Mesenchymal stem cell (in vitro differentiated cells and primary cell): Measurements from ENCODE around the gene SEC16A.

ENCODE experiments used
- DNase-seq: peaks from one replicate; pipeline ENCODE4 v3.0.0-alpha.2; 2013
- H2AFZ ChIP-seq: one replicate; pipeline ENCODE4 v1.6.1; 2013; ENCODE audit warnings: low read depth, mild to moderate bottlenecking, control low read depth, inconsistent platforms, low read length, moderate library complexity
- H2AK5ac ChIP-seq: 2 replicates; pipeline ENCODE4 v1.6.1; 2013; ENCODE audit warnings: low read length, moderate library complexity, mild to moderate bottlenecking, inconsistent platforms; ENCODE audit not compliant: severe bottlenecking
- H2BK120ac ChIP-seq: one replicate; pipeline ENCODE4 v1.6.1; 2013; ENCODE audit warnings: low read depth, mild to moderate bottlenecking, inconsistent platforms, low read length, moderate library complexity
- H2BK12ac ChIP-seq, 2 experiments: one replicate each; pipeline ENCODE4 v1.6.1; 2013; ENCODE audit warnings: inconsistent platforms in 2 of 2, low read length in 2 of 2, mild to moderate bottlenecking in 2 of 2, moderate library complexity in 2 of 2, control low read depth in 1 of 2
- H2BK15ac ChIP-seq: one replicate; pipeline ENCODE4 v1.6.1; 2013; ENCODE audit warnings: mild to moderate bottlenecking, low read depth, inconsistent platforms; ENCODE audit not compliant: poor library complexity, severe bottlenecking
- H2BK5ac ChIP-seq: 2 replicates; pipeline ENCODE4 v1.6.1; 2013; ENCODE audit warnings: low read depth, mild to moderate bottlenecking, low read length, control low read depth, inconsistent platforms; ENCODE audit not compliant: poor library complexity, severe bottlenecking
- H3K14ac ChIP-seq, 2 experiments: one replicate each; pipeline ENCODE4 v1.6.1; 2013; ENCODE audit warnings: inconsistent platforms in 2 of 2, low read length in 2 of 2, control low read depth in 1 of 2, mild to moderate bottlenecking in 1 of 2, moderate library complexity in 1 of 2
- H3K18ac ChIP-seq, 2 experiments: one replicate each; pipeline ENCODE4 v1.6.1; 2013; ENCODE audit warnings: inconsistent platforms in 2 of 2, low read length in 2 of 2, control low read depth in 1 of 2, low read depth in 1 of 2, mild to moderate bottlenecking in 1 of 2
- H3K23ac ChIP-seq, 2 experiments: one replicate each; pipeline ENCODE4 v1.6.1; 2013; ENCODE audit warnings: inconsistent platforms in 2 of 2, low read length in 2 of 2, mild to moderate bottlenecking in 2 of 2, moderate library complexity in 2 of 2, control low read depth in 1 of 2
- H3K27ac ChIP-seq: 2 replicates; pipeline ENCODE4 v1.5.1; 2013; ENCODE audit warnings: mild to moderate bottlenecking, moderate library complexity, low read length, control low read depth, inconsistent platforms; ENCODE audit not compliant: poor library complexity, severe bottlenecking
- H3K27me3 ChIP-seq, 2 experiments: 2 replicates each; pipeline versions ENCODE4 v1.6.1 to v1.7.0; 2013; ENCODE audit warnings: low read length in 2 of 2, mild to moderate bottlenecking in 2 of 2, moderate library complexity in 2 of 2, control low read depth in 1 of 2, inconsistent platforms in 1 of 2; ENCODE audit not compliant: control insufficient read depth in 1 of 2, insufficient read depth in 1 of 2
- H3K36me3 ChIP-seq, 2 experiments: 2 replicates each; pipeline versions ENCODE4 v1.6.1 to v1.7.0; 2013; ENCODE audit warnings: low read length in 2 of 2, control low read depth in 1 of 2, inconsistent platforms in 1 of 2, low read depth in 1 of 2, mild to moderate bottlenecking in 1 of 2; ENCODE audit not compliant: insufficient read depth in 2 of 2, control insufficient read depth in 1 of 2
- H3K4ac ChIP-seq, 2 experiments: one replicate each; pipeline ENCODE4 v1.6.1; 2013; ENCODE audit warnings: inconsistent platforms in 2 of 2, low read length in 2 of 2, mild to moderate bottlenecking in 2 of 2, moderate library complexity in 2 of 2, control low read depth in 1 of 2, low read depth in 1 of 2
- H3K4me1 ChIP-seq: 2 replicates; pipeline ENCODE4 v1.6.1; 2013; ENCODE audit warnings: low read depth, low read length, control low read depth; ENCODE audit not compliant: control insufficient read depth, insufficient read depth
- H3K4me2 ChIP-seq: 2 replicates; pipeline ENCODE4 v1.6.1; 2013; ENCODE audit warnings: low read length, mild to moderate bottlenecking, inconsistent platforms; ENCODE audit not compliant: poor library complexity, severe bottlenecking
- H3K4me3 ChIP-seq, 2 experiments: 2 replicates each; pipeline versions ENCODE4 v1.5.1 to v1.7.0; 2013; ENCODE audit warnings: low read length in 2 of 2, mild to moderate bottlenecking in 2 of 2, control low read depth in 1 of 2, low read depth in 1 of 2; ENCODE audit not compliant: insufficient read depth in 1 of 2
- H3K79me1 ChIP-seq: replicated peaks from 2 replicates; pipeline ENCODE4 v1.6.1; 2013; ENCODE audit warnings: mild to moderate bottlenecking, control low read depth, low read length, inconsistent platforms; ENCODE audit not compliant: poor library complexity, severe bottlenecking
- H3K9ac ChIP-seq: 2 replicates; pipeline ENCODE4 v1.7.0; 2013; ENCODE audit warnings: mild to moderate bottlenecking, low read length, moderate library complexity
- H3K9me3 ChIP-seq: 2 replicates; pipeline ENCODE4 v1.7.0; 2013; ENCODE audit warnings: mild to moderate bottlenecking, low read length; ENCODE audit not compliant: control insufficient read depth
- H4K8ac ChIP-seq: one replicate; pipeline ENCODE4 v1.6.1; 2013; ENCODE audit warnings: inconsistent platforms, mild to moderate bottlenecking, low read length, moderate library complexity
- H4K91ac ChIP-seq: one replicate; pipeline ENCODE4 v1.6.1; 2013; ENCODE audit warnings: mild to moderate bottlenecking, low read length, inconsistent platforms
- WGBS: methylation state at CpG from one replicate; pipeline ENCODE4 v1.1.7; 2013; ENCODE audit warnings: mixed read lengths; 5-methylcytosine and 5-hydroxymethylcytosine counted together

SEC16A gene

DNA sequence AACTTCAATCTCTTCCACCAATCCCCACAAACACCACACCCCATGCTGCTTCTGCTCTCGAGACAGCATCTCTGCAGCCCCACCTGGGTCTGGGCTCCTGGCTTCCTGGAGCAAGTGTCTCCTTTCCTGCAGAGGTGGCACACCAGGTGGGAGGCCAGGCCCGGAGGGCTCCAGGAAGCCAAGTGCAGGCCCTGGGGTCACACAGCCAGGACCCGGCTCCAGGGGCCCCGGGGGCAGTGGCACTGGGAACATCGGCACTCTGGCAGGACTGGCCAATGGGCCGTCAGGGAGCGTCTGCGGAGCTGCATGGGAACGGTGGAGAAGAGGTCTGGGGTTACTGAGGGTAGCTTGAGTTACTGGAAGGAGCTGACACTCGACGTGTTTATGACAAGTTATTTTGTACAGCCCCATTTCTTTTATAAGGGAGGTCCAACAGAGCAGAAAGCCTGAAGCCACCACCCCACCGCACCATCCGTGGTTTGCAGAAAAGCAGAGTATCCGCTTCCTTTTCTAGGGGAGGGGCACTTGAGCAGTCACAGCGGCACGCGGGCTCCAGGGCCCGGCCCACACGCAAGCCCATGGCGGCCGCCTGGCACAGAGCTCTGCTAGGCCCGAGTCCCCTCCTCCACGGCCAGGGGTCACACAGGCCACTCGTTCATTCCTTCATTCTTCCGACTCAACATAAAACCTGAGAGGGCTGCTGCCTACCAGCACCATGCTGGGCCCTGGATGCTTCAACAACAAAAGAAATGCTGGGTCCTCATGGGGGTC, 28.6 kb downstream of the SEC16A start:
- Histone ChIP-seq H3K4me1 (no peaks in the 10 kb centered on the region), H3K27ac (no peak overlapping the region), H2BK15ac (no peak overlapping the region), H3K36me3 (peaks cover 82 to 88% of the 10 kb centered on the region in 2 experiments), H3K14ac (no peak overlapping the region), H3K18ac (no peak overlapping the region), H2AK5ac (no peak overlapping the region), H2BK5ac (no peak overlapping the region), H3K4me2 (no peak overlapping the region), H2BK120ac (no peak overlapping the region), H2BK12ac (no peak overlapping the region), H2AFZ (no peak overlapping the region), H4K91ac (no peak overlapping the region), H3K79me1 (peaks cover 50% of the 10 kb centered on the region), H3K27me3 (no peaks in the 10 kb centered on the region), H3K9me3 (no peaks in the 10 kb centered on the region), H3K9ac (no peak overlapping the region), H3K4me3 (no peak overlapping the region), H3K23ac (no peak overlapping the region), H3K4ac (no peak overlapping the region), H4K8ac (no peak overlapping the region)
- DNase-seq: no peak
- 96% methylated on average over 25 of the region's 25 CpGs for WGBS

DNA sequence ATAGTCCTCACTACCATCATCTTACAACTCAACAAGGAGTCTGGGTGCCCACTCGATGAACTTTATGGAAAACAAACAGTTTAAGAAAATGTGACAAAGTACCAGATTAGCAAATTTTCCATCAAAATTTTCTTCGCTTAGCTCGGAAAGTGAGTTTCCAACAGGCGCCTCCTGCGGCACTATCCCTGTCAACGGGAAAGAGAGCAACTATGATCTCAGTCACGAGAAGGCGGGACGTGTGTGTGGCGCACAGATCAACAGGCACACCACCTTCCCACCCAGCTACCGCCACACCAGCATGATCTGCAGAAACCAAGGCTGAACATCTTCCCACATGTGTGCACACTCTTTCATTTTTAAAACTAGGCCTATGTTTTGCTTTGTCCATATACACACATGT, 29.5 kb downstream of the SEC16A start:
- no peak overlapping the region for H3K27ac ChIP-seq
- no peaks in the 10 kb centered on the region for H3K9me3 ChIP-seq
- H3K4me2 ChIP-seq: no peak overlapping the region
- WGBS: 97% methylated on average over 11 of the region's 11 CpGs
- no peak overlapping the region for H3K4me3 ChIP-seq
- H2BK12ac ChIP-seq: no peak overlapping the region
- H2AFZ ChIP-seq: no peak overlapping the region
- DNase-seq: no peak
- no peak overlapping the region for H3K23ac ChIP-seq
- H2BK15ac ChIP-seq: no peak overlapping the region
- H2BK5ac ChIP-seq: no peak overlapping the region
- H3K79me1 ChIP-seq: peaks cover 52% of the 10 kb centered on the region
- H3K18ac ChIP-seq: no peak overlapping the region
- H3K14ac ChIP-seq: no peak overlapping the region
- H2AK5ac ChIP-seq: no peak overlapping the region
- no peak overlapping the region for H2BK120ac ChIP-seq
- no peaks in the 10 kb centered on the region for H3K4me1 ChIP-seq
- H3K9ac ChIP-seq: no peak overlapping the region
- H3K36me3 ChIP-seq: peaks cover 82 to 87% of the 10 kb centered on the region in 2 experiments
- H3K27me3 ChIP-seq: no peaks in the 10 kb centered on the region
- no peak overlapping the region for H3K4ac ChIP-seq
- no peak overlapping the region for H4K8ac ChIP-seq
- no peak overlapping the region for H4K91ac ChIP-seq

DNA sequence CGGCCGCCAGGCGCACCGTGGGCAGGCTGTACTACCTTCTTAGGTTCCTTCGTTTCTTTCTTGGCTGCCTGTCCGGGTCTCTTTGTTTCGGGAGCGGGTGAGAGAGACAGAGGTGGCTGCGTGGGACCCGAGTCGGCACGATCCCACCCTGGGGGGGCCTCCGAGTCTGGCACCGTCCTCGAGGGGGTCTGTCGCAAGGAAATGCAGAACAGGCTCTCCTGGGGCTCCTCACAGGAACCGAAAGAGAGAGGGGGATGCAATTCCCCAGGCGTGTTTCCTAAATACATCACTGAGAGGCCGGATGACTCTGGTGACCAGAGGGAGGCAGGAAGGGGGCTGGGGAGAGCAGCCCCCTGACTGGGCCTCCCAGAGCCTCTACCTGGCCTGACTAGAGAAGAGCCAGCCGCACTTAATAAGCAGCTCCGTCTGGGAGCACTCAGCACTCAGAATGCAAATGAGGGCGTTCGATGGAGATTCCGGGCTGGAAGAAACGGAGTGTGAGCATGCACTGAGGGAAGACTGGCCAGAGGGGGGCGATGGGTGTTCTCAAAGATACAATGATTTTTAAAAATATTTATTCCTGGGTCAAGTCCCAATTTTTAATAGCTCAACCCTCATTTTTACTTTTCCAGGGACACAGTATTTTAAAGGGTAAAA, 31.5 kb downstream of the SEC16A start:
- no peak overlapping the region for H3K4me3 ChIP-seq
- H3K9ac ChIP-seq: no peak overlapping the region
- H3K4me2 ChIP-seq: no peak overlapping the region
- 93% methylated on average over 25 of the region's 26 CpGs for WGBS
- H2BK5ac ChIP-seq: no peak overlapping the region
- peaks cover 79 to 88% of the 10 kb centered on the region in 2 experiments for H3K36me3 ChIP-seq
- H3K27ac ChIP-seq: no peak overlapping the region
- H3K4me1 ChIP-seq: no peaks in the 10 kb centered on the region
- H4K91ac ChIP-seq: no peak overlapping the region
- no peak overlapping the region for H2BK15ac ChIP-seq
- no peak overlapping the region for H3K23ac ChIP-seq
- no peak overlapping the region for H2BK120ac ChIP-seq
- H3K18ac ChIP-seq: no peak overlapping the region
- H3K79me1 ChIP-seq: peaks cover 49% of the 10 kb centered on the region
- H2BK12ac ChIP-seq: no peak overlapping the region
- no peak overlapping the region for H2AK5ac ChIP-seq
- H3K27me3 ChIP-seq: no peaks in the 10 kb centered on the region
- no peak overlapping the region for H3K14ac ChIP-seq
- H4K8ac ChIP-seq: no peak overlapping the region
- no peaks in the 10 kb centered on the region for H3K9me3 ChIP-seq
- no peak for DNase-seq
- H2AFZ ChIP-seq: no peak overlapping the region
- H3K4ac ChIP-seq: no peak overlapping the region

DNA sequence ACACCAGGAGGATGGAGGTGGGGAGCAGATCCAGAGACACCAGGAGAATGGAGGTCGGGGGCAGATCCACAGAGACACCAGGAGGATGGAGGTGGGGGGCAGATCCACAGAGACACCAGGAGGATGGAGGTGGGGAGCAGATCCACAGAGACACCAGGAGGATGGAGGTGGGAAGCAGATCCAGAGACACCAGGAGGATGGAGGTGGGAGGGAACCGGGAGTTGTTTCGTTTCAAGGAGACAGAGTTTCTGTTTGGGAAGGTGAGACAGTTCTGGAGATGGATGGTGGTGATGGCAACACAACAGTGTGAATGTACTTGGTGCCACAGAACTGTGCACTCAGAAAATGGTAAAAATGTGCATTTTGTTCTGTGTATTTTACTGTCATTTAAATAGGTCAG, 34.2 kb downstream of the SEC16A start:
- Histone ChIP-seq H2BK12ac (no peak overlapping the region), H2BK120ac (no peak overlapping the region), H3K18ac (no peak overlapping the region), H2BK15ac (no peak overlapping the region), H3K4me2 (no peak overlapping the region), H4K91ac (no peak overlapping the region), H3K23ac (no peak overlapping the region), H3K9me3 (no peaks in the 10 kb centered on the region), H3K4me3 (no peak overlapping the region), H4K8ac (no peak overlapping the region), H3K79me1 (peaks cover 42% of the 10 kb centered on the region), H3K4ac (no peak overlapping the region), H3K27ac (no peak overlapping the region), H3K9ac (no peak overlapping the region), H2AK5ac (no peak overlapping the region), H3K14ac (no peak overlapping the region), H3K27me3 (no peaks in the 10 kb centered on the region), H3K4me1 (no peaks in the 10 kb centered on the region), H3K36me3 (peaks cover 77 to 87% of the 10 kb centered on the region in 2 experiments), H2AFZ (no peak overlapping the region), H2BK5ac (no peak overlapping the region)
- 87% methylated on average over 3 of the region's 3 CpGs for WGBS
- no peak for DNase-seq
